H9 (cell line): Measurements from ENCODE around the gene GJA10. TPM values are rescaled to one million over a fixed set of nuclear protein-coding genes. Genes with fewer than 3 reads are reported as not detected.

ENCODE experiments used
- DNase-seq: peaks from one replicate; pipeline ENCODE4 v3.0.0-alpha.2; 2017
- H2AFZ ChIP-seq: one replicate; pipeline ENCODE4 v1.6.1; 2013; ENCODE audit warnings: mild to moderate bottlenecking, low read length, control low read depth, moderate library complexity
- H2AK5ac ChIP-seq: 2 replicates; pipeline ENCODE4 v1.6.1; 2013; ENCODE audit warnings: low read length, control low read depth, mixed read lengths; ENCODE audit not compliant: insufficient read length
- H2BK120ac ChIP-seq: one replicate; pipeline ENCODE4 v1.6.1; 2013; ENCODE audit warnings: low read depth, mild to moderate bottlenecking, low read length, control low read depth, inconsistent platforms; ENCODE audit not compliant: poor library complexity, severe bottlenecking
- H2BK12ac ChIP-seq: 2 replicates; pipeline ENCODE4 v1.6.1; 2013; ENCODE audit warnings: low read length, control low read depth, mixed read lengths, low read depth; ENCODE audit not compliant: insufficient read length
- H2BK15ac ChIP-seq: 2 replicates; pipeline ENCODE4 v1.6.1; 2013; ENCODE audit warnings: low read depth, low read length, control low read depth
- H2BK20ac ChIP-seq: one replicate; pipeline ENCODE4 v1.6.1; 2013; ENCODE audit warnings: low read depth, mild to moderate bottlenecking, low read length, control low read depth, inconsistent platforms; ENCODE audit not compliant: poor library complexity, severe bottlenecking
- H2BK5ac ChIP-seq: 2 replicates; pipeline ENCODE4 v1.6.1; 2013; ENCODE audit warnings: low read length, control low read depth, mixed read lengths; ENCODE audit not compliant: insufficient read length
- H3K14ac ChIP-seq: 2 replicates; pipeline ENCODE4 v1.6.1; 2013; ENCODE audit warnings: low read length, control low read depth; ENCODE audit not compliant: insufficient read depth
- H3K18ac ChIP-seq: 2 replicates; pipeline ENCODE4 v1.6.1; 2013; ENCODE audit warnings: low read depth, mild to moderate bottlenecking, mixed read lengths, low read length, control low read depth; ENCODE audit not compliant: insufficient read length
- H3K23ac ChIP-seq: 2 replicates; pipeline ENCODE4 v1.6.1; 2013; ENCODE audit warnings: low read length, control low read depth, mixed read lengths, low read depth; ENCODE audit not compliant: insufficient read length
- H3K23me2 ChIP-seq: 2 replicates; pipeline ENCODE4 v1.6.1; 2013; ENCODE audit warnings: low read depth, mild to moderate bottlenecking, mixed read lengths, low read length, control low read depth; ENCODE audit not compliant: insufficient read length, poor library complexity, severe bottlenecking
- H3K27ac ChIP-seq: 2 replicates; pipeline ENCODE4 v1.5.1; 2013; ENCODE audit warnings: low read length, control low read depth, mixed read lengths, low read depth; ENCODE audit not compliant: insufficient read length
- H3K27me3 ChIP-seq: 2 replicates; pipeline ENCODE4 v1.6.1; 2013; ENCODE audit warnings: low read length, control low read depth, inconsistent platforms; ENCODE audit not compliant: insufficient read depth
- H3K4ac ChIP-seq: 2 replicates; pipeline ENCODE4 v1.6.1; 2013; ENCODE audit warnings: low read depth, mild to moderate bottlenecking, control low read depth, inconsistent platforms, low read length, moderate library complexity
- H3K4me1 ChIP-seq: 2 replicates; pipeline ENCODE4 v1.6.1; 2013; ENCODE audit warnings: low read length, control low read depth, inconsistent platforms; ENCODE audit not compliant: insufficient read depth
- H3K4me2 ChIP-seq: 2 replicates; pipeline ENCODE4 v1.6.1; 2013; ENCODE audit warnings: low read length, control low read depth, mixed read lengths; ENCODE audit not compliant: insufficient read length, insufficient read depth
- H3K56ac ChIP-seq: 2 replicates; pipeline ENCODE4 v1.6.1; 2013; ENCODE audit warnings: low read depth, mild to moderate bottlenecking, mixed read lengths, low read length, control low read depth; ENCODE audit not compliant: insufficient read length
- H3K79me1 ChIP-seq: 2 replicates; pipeline ENCODE4 v1.6.1; 2013; ENCODE audit warnings: low read depth, mild to moderate bottlenecking, moderate library complexity, low read length, control low read depth, inconsistent platforms; ENCODE audit not compliant: insufficient read depth, poor library complexity, severe bottlenecking
- H3K79me2 ChIP-seq: 2 replicates; pipeline ENCODE4 v1.6.1; 2013; ENCODE audit warnings: low read length, control low read depth, inconsistent platforms; ENCODE audit not compliant: insufficient read depth
- H3K9ac ChIP-seq: 2 replicates; pipeline ENCODE4 v1.6.1; 2013; ENCODE audit warnings: low read length, control low read depth, mixed read lengths; ENCODE audit not compliant: insufficient read length; ENCODE audit errors: extremely low read depth
- H3K9me3 ChIP-seq: one replicate; pipeline ENCODE4 v1.6.1; 2013; ENCODE audit warnings: low read depth, low read length, inconsistent platforms; ENCODE audit not compliant: control insufficient read depth
- H3T11ph ChIP-seq: one replicate; pipeline ENCODE4 v1.6.1; 2013; ENCODE audit warnings: mild to moderate bottlenecking, low read length, control low read depth, inconsistent platforms
- H4K20me1 ChIP-seq: one replicate; pipeline ENCODE4 v1.6.1; 2013; ENCODE audit not compliant: control insufficient read depth, insufficient read length, insufficient read depth
- H4K5ac ChIP-seq: 2 replicates; pipeline ENCODE4 v1.6.1; 2013; ENCODE audit warnings: low read depth, mild to moderate bottlenecking, mixed read lengths, low read length, control low read depth; ENCODE audit not compliant: insufficient read length
- H4K8ac ChIP-seq: replicated peaks from 2 replicates; pipeline ENCODE4 v1.6.1; 2013; ENCODE audit warnings: low read length, control low read depth, mixed read lengths, low read depth; ENCODE audit not compliant: insufficient read length
- H4K91ac ChIP-seq: 2 replicates; pipeline ENCODE4 v1.6.1; 2013; ENCODE audit warnings: low read depth, mild to moderate bottlenecking, moderate library complexity, mixed read lengths, low read length, control low read depth; ENCODE audit not compliant: insufficient read length
- H3K27ac Mint-ChIP-seq, 3 experiments: 2 replicates in 2 of 3; 3 replicates in 1 of 3; pipeline ENCODE4 v1.8.0; 2020 to 2021; ENCODE audit warnings: mixed read lengths in 3 of 3, mild to moderate bottlenecking in 1 of 3, moderate library complexity in 1 of 3
- H3K27me3 Mint-ChIP-seq: 2 replicates; pipeline ENCODE4 v1.8.0; 2021; ENCODE audit warnings: low read depth, mild to moderate bottlenecking, moderate library complexity, mixed read lengths
- H3K36me3 Mint-ChIP-seq, 3 experiments: 2 replicates in 2 of 3; 3 replicates in 1 of 3; pipeline ENCODE4 v1.8.0; 2020 to 2021; ENCODE audit warnings: low read depth in 3 of 3, mixed read lengths in 3 of 3; ENCODE audit not compliant: insufficient read depth in 1 of 3
- H3K4me1 Mint-ChIP-seq, 2 experiments: 2 replicates each; pipeline ENCODE4 v1.8.0; 2020; ENCODE audit warnings: mixed read lengths in 2 of 2
- H3K4me3 Mint-ChIP-seq, 2 experiments: 2 replicates in 1 of 2; 3 replicates in 1 of 2; pipeline ENCODE4 v1.8.0; 2020 to 2021; ENCODE audit warnings: mild to moderate bottlenecking in 2 of 2, mixed read lengths in 2 of 2, moderate library complexity in 1 of 2
- H3K9me3 Mint-ChIP-seq, 2 experiments: 2 replicates in 1 of 2; 3 replicates in 1 of 2; pipeline ENCODE4 v1.8.0; 2020; ENCODE audit warnings: mild to moderate bottlenecking in 2 of 2, mixed read lengths in 2 of 2, moderate library complexity in 1 of 2
- CTCF ChIP-seq: fragments of 200-600 bp; sonication (generic); conservative IDR thresholded peaks from 3 replicates; pipeline ENCODE4 v1.8.0; 2021; ENCODE audit warnings: antibody characterized with exemption, mild to moderate bottlenecking
- WGBS: extraction: QIAGEN DNeasy Blood & Tissue Kit; methylation state at CpG from one replicate; pipeline ENCODE4 v1.1.7; 2013; ENCODE audit warnings: missing lambda C conversion rate, low lambda C conversion rate, mixed read lengths; ENCODE audit not compliant: insufficient read length; ENCODE audit errors: extremely low coverage; 5-methylcytosine and 5-hydroxymethylcytosine counted together
- total RNA-seq: library from RNA; stranded (reverse); gene quantifications from 2 replicates; pipeline ENCODE4 v1.2.1, GENCODE V29; 2021

GJA10 gene
- total RNA-seq, 1 experiment from 2014 or later, result not detected

- H3K4me1 ChIP-seq, result no peaks in the 10 kb centered on the region
- no peak overlapping the region for H2BK20ac ChIP-seq
- no peak overlapping the region for H3K4me3 Mint-ChIP-seq
- H3K4me2 ChIP-seq, result no peak overlapping the region
- H3K23ac ChIP-seq, result no peak overlapping the region
- no peak overlapping the region for H3K56ac ChIP-seq
- no peak overlapping the region for H3K4ac ChIP-seq
- no peak overlapping the region for H2BK15ac ChIP-seq
- H3K27me3 Mint-ChIP-seq, result no peaks in the 10 kb centered on the region
- H3K23me2 ChIP-seq, result no peaks in the 10 kb centered on the region
- no peak overlapping the region for H3T11ph ChIP-seq
- H4K8ac ChIP-seq, result no peak overlapping the region
- no peak for TF ChIP-seq CTCF
- no peak overlapping the region for H2AFZ ChIP-seq
- H3K79me1 ChIP-seq, result no peaks in the 10 kb centered on the region
- H3K79me2 ChIP-seq, result no peaks in the 10 kb centered on the region
- no peak overlapping the region for H3K27ac Mint-ChIP-seq
- no peak overlapping the region for H4K5ac ChIP-seq
- no peaks in the 10 kb centered on the region for H3K27me3 ChIP-seq
- H2BK12ac ChIP-seq, result no peak overlapping the region
- H3K14ac ChIP-seq, result no peak overlapping the region
- DNase-seq, result no peak
- no peaks in the 10 kb centered on the region for H3K9me3 ChIP-seq
- peaks cover 16 to 32% of the 10 kb centered on the region in 2 experiments for H3K4me1 Mint-ChIP-seq
- no peak overlapping the region for H2BK5ac ChIP-seq
- H3K9me3 Mint-ChIP-seq, result no peaks in the 10 kb centered on the region; a peak in 1 of 5 replicates
- no peak overlapping the region for H2AK5ac ChIP-seq
- H4K20me1 ChIP-seq, result no peaks in the 10 kb centered on the region
- no peak overlapping the region for H3K18ac ChIP-seq
- no CpG with 5 or more reads among the region's 22 CpGs for WGBS
- H3K9ac ChIP-seq, result no peak overlapping the region
- H3K36me3 Mint-ChIP-seq, result no peaks in the 10 kb centered on the region
- no peak overlapping the region for H3K27ac ChIP-seq
- H4K91ac ChIP-seq, result no peak overlapping the region
- no peak overlapping the region for H2BK120ac ChIP-seq
These were observed 38.1 kb downstream of the GJA10 start for GRCh38 chr6:89932245-89932802.
